ENCODE results near the gene SERTAD2. TPM values are rescaled to one million over a fixed set of nuclear protein-coding genes. Genes with fewer than 3 reads are reported as not detected.
A peak's percentile ranks its signal among the peaks of the same experiment; 100 is the strongest.

SERTAD2 gene
- total RNA-seq, 2 donors from 2014 or later, result 14.3 to 14.7 TPM

- ATAC-seq (no peak), DNase-seq (no peak)
- intact Hi-C loops (cut with DNase I), result no loop called here
Measured at GRCh38 chr2:64601785-64602391, 51.8 kb downstream of the SERTAD2 start.

GRCh38 chr2:64601034-64601754, 52.5 kb downstream of the SERTAD2 start:
- intact Hi-C loops (cut with DNase I), result no loop called here
- DNase-seq (no peak), ATAC-seq (no peak)

- ATAC-seq (peak in 1 of 2 donors; percentile 20), DNase-seq (peak; percentile 37)
- intact Hi-C loops (cut with DNase I), result no loop called here
Measured at GRCh38 chr2:64599469-64599868, 54.2 kb downstream of the SERTAD2 start.

GRCh38 chr2:64598226-64598625, 55.5 kb downstream of the SERTAD2 start:
- DNase-seq, result no peak
- intact Hi-C loops (cut with DNase I), result no loop called here

GRCh38 chr2:64595397-64596176, 58.1 kb downstream of the SERTAD2 start:
- intact Hi-C loops (cut with DNase I), result no loop called here
- peak in 1 of 2 donors; percentile 64 for ATAC-seq

More at GRCh38 chr2:64598226-64598625, 55.5 kb downstream of the SERTAD2 start:
- no peak for ATAC-seq

GRCh38 chr2:64594226-64594989, 59.3 kb downstream of the SERTAD2 start:
- intact Hi-C loops (cut with DNase I), result loop anchor here in 1 of 2 donors (5.0 kb wide), 1 partner anchor 273 kb away; no protein-coding TSS in a partner anchor
- peak in 1 of 2 donors; percentile 10 for ATAC-seq

More at GRCh38 chr2:64595397-64596176, 58.1 kb downstream of the SERTAD2 start:
- DNase-seq, result no peak

GRCh38 chr2:64593035-64593655, 60.6 kb downstream of the SERTAD2 start:
- ATAC-seq, result peak; percentile 71 to 79
- peak; percentile 57 for DNase-seq
- intact Hi-C loops (cut with DNase I), result loop anchor here in 1 of 2 donors (5.0 kb wide), 1 partner anchor 274 kb away; no protein-coding TSS in a partner anchor

More at GRCh38 chr2:64594226-64594989, 59.3 kb downstream of the SERTAD2 start:
- no peak for DNase-seq

GRCh38 chr2:64591188-64591587, 62.5 kb downstream of the SERTAD2 start:
- intact Hi-C loops (cut with DNase I), result loop anchor here in 1 of 2 donors (5.0 kb wide), 1 partner anchor 276 kb away; no protein-coding TSS in a partner anchor
- ATAC-seq (no peak), DNase-seq (no peak)

- DNase-seq (no peak), ATAC-seq (no peak)
- intact Hi-C loops (cut with DNase I), result loop anchor here in 1 of 2 donors (2.0 kb wide), 1 partner anchor 281 kb away; no protein-coding TSS in a partner anchor
Measured at GRCh38 chr2:64587561-64587960, 66.2 kb downstream of the SERTAD2 start.

GRCh38 chr2:64586883-64587481, 66.7 kb downstream of the SERTAD2 start:
- DNase-seq, result no peak
- intact Hi-C loops (cut with DNase I), result loop anchor here in 1 of 2 donors (2.0 kb wide), 1 partner anchor 282 kb away; no protein-coding TSS in a partner anchor

GRCh38 chr2:64586054-64586453, 67.7 kb downstream of the SERTAD2 start:
- intact Hi-C loops (cut with DNase I), result loop anchor here in 1 of 2 donors (2.0 kb wide), 1 partner anchor 283 kb away; no protein-coding TSS in a partner anchor
- DNase-seq, result no peak
- ATAC-seq, result no peak

More at GRCh38 chr2:64586883-64587481, 66.7 kb downstream of the SERTAD2 start:
- ATAC-seq, result peak; percentile 74 to 76

- intact Hi-C loops (cut with DNase I), result no loop called here
- ATAC-seq, result no peak
- no peak for DNase-seq
Measured at GRCh38 chr2:64582774-64583340, 70.9 kb downstream of the SERTAD2 start.

- intact Hi-C loops (cut with DNase I), result no loop called here
- no peak for DNase-seq
- ATAC-seq, result no peak
Measured at GRCh38 chr2:64581777-64582539, 71.8 kb downstream of the SERTAD2 start.
